ENCODE measurements around the gene TPK1.

The TPK1 gene

GRCh38 chr7:144791488-144791887 lies 44.4 kb downstream of the TPK1 start:
- TF ChIP-seq CTCF (IDR thresholded peaks at IDR 0.05) = no peak
- Histone ChIP-seq H3K79me2 (no peaks in the 10 kb centered on the region), H3K4me1 (peaks cover 3% of the 10 kb centered on the region), H3K9ac (no peak overlapping the region), H3K9me3 (ENCODE audit: control insufficient read depth, low read length) (no peaks in the 10 kb centered on the region), H3K4me3 (ENCODE audit: low read depth, low read length) (no peak overlapping the region), H3K36me3 (ENCODE audit: control insufficient read depth, insufficient read depth, low read length) (no peaks in the 10 kb centered on the region), H3K27ac (no peak overlapping the region), H3K27me3 (ENCODE audit: control insufficient read depth, insufficient read depth, low read length) (no peaks in the 10 kb centered on the region), H2AFZ (no peak overlapping the region), H3K4me2 (ENCODE audit: low read length) (no peak overlapping the region)

- no peaks in the 10 kb centered on the region for H3K9me3 ChIP-seq (ENCODE audit: control insufficient read depth, low read length)
- H3K79me2 ChIP-seq = no peaks in the 10 kb centered on the region
- no peak overlapping the region for H3K4me2 ChIP-seq (ENCODE audit: low read length)
- H3K27ac ChIP-seq = no peak overlapping the region
- H3K36me3 ChIP-seq (ENCODE audit: control insufficient read depth, insufficient read depth, low read length) = no peaks in the 10 kb centered on the region
- no peak overlapping the region for H2AFZ ChIP-seq
- H3K9ac ChIP-seq = no peak overlapping the region
- H3K4me3 ChIP-seq (ENCODE audit: low read depth, low read length) = no peak overlapping the region
- H3K27me3 ChIP-seq (ENCODE audit: control insufficient read depth, insufficient read depth, low read length) = no peaks in the 10 kb centered on the region
- no peaks in the 10 kb centered on the region for H3K4me1 ChIP-seq
- TF ChIP-seq CTCF (IDR thresholded peaks at IDR 0.05) = peak; percentile 21
Observed at GRCh38 chr7:144787127-144787526, 48.7 kb downstream of the TPK1 start.

- TF ChIP-seq CTCF (IDR thresholded peaks at IDR 0.05) = no peak
- Histone ChIP-seq H3K4me3 (ENCODE audit: low read depth, low read length) (no peak overlapping the region), H3K36me3 (ENCODE audit: control insufficient read depth, insufficient read depth, low read length) (no peaks in the 10 kb centered on the region), H3K9me3 (ENCODE audit: control insufficient read depth, low read length) (no peaks in the 10 kb centered on the region), H2AFZ (no peak overlapping the region), H3K27me3 (ENCODE audit: control insufficient read depth, insufficient read depth, low read length) (no peaks in the 10 kb centered on the region), H3K79me2 (no peaks in the 10 kb centered on the region), H3K4me1 (no peaks in the 10 kb centered on the region), H3K27ac (no peak overlapping the region), H3K4me2 (ENCODE audit: low read length) (no peak overlapping the region), H3K9ac (no peak overlapping the region)
Observed at GRCh38 chr7:144786522-144786921, 49.3 kb downstream of the TPK1 start.

GRCh38 chr7:144786079-144786478 lies 49.8 kb downstream of the TPK1 start:
- no peak overlapping the region for H3K4me3 ChIP-seq (ENCODE audit: low read depth, low read length)
- H3K79me2 ChIP-seq = no peaks in the 10 kb centered on the region
- no peak overlapping the region for H3K4me2 ChIP-seq (ENCODE audit: low read length)
- H3K4me1 ChIP-seq = no peaks in the 10 kb centered on the region
- TF ChIP-seq CTCF (IDR thresholded peaks at IDR 0.05) = no peak
- H3K27ac ChIP-seq = no peak overlapping the region
- no peak overlapping the region for H3K9ac ChIP-seq
- H3K27me3 ChIP-seq (ENCODE audit: control insufficient read depth, insufficient read depth, low read length) = no peaks in the 10 kb centered on the region
- no peak overlapping the region for H2AFZ ChIP-seq
- H3K9me3 ChIP-seq (ENCODE audit: control insufficient read depth, low read length) = no peaks in the 10 kb centered on the region
- H3K36me3 ChIP-seq (ENCODE audit: control insufficient read depth, insufficient read depth, low read length) = no peaks in the 10 kb centered on the region

GRCh38 chr7:144785521-144785920 lies 50.3 kb downstream of the TPK1 start:
- Histone ChIP-seq H3K9ac (no peak overlapping the region), H3K27ac (no peak overlapping the region), H3K4me3 (ENCODE audit: low read depth, low read length) (no peak overlapping the region), H3K4me2 (ENCODE audit: low read length) (no peak overlapping the region), H3K36me3 (ENCODE audit: control insufficient read depth, insufficient read depth, low read length) (no peaks in the 10 kb centered on the region), H3K79me2 (no peaks in the 10 kb centered on the region), H3K27me3 (ENCODE audit: control insufficient read depth, insufficient read depth, low read length) (no peaks in the 10 kb centered on the region), H3K9me3 (ENCODE audit: control insufficient read depth, low read length) (no peaks in the 10 kb centered on the region), H3K4me1 (no peaks in the 10 kb centered on the region), H2AFZ (no peak overlapping the region)
- TF ChIP-seq CTCF (IDR thresholded peaks at IDR 0.05) = no peak
